NCI-H526 (cell line): ENCODE results near the gene CTF1.
"Not testable (repeated sequence)": the region's sequence is repeated elsewhere in the genome, so short reads cannot be mapped to it uniquely, and the experiment has no call there.

ENCODE experiments used
- DNase-seq, 2 experiments: peaks; one replicate each; lab custom pipeline; 2025; lab: John Stamatoyannopoulos, UW

The CTF1 gene, protein sequence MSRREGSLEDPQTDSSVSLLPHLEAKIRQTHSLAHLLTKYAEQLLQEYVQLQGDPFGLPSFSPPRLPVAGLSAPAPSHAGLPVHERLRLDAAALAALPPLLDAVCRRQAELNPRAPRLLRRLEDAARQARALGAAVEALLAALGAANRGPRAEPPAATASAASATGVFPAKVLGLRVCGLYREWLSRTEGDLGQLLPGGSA

DNA sequence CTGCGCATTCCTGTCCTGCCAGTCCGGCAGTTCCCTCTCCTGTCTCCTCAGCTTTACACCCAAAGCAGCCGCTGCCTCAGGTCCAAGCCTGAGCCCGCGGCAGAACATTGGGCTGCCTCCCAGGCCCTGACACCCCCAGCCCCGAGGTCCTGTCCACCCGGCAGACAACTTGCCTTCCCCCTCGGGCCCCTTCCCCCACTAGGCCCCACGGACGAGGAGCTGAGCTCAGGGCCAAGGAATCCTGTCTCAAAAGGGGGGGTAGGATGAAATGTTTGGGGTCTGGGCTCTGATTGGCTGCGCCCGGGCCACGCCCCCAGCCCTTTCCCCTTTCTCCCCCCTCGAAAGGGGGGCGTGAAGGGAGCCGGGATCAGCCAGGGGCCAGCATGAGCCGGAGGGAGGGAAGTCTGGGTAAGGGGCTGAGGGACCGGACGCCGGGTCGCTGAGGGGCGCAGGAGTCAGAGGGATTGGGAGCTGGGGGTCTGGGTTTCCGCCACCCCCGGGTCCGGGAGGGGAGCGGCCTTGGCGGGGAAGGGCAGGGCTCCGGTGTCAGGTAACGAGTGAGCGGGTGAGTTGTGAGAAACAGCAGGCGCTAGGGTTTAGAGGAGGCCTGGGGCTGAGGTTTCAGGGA is at the start of gene CTF1:
Gene CTF1 (plus strand): TSS at position 354 of the 628 bp plus-strand sequence. CDS start 30 bp downstream, at position 384.
- no peak for DNase-seq

DNA sequence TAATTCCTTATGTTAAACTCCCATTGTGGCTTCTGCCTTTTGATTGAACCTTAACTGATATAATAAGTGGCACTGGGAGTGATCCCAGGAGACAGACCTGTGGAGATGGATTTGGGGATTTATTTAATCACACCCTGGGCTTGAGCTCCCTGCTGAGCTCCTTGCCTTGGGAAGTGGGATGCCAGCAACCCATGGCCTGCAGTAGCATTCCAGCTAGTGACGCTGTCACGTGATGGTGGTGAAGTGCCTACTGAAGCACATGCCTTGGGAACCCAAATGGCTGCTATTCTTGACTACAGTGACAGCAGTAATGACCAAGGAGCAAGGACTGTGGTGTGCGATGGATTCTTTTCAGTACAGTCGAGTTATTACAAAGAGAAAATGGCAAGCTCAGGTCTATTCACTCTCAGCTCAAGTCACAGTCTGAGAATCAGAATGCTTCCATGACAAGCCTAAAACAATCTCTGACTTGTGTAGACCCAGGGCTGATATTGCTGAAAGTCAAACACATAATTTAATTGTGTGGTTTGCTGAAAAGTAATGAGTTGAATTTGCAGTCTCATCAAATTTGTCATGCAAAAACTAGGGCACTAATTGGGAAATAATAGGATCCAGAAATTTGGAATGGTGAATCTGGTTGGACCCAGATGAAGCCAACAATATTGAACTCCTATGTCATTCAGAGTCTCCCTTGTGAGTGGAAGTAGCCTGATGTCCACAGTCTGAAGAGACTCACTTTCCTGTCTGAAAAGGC is 49.6 kb upstream of the CTF1 start:
- DNase-seq, result no peak

- no peak for DNase-seq
Observed at GRCh38 chr16:30850246-30850645, 46.2 kb upstream of the CTF1 start.

DNA sequence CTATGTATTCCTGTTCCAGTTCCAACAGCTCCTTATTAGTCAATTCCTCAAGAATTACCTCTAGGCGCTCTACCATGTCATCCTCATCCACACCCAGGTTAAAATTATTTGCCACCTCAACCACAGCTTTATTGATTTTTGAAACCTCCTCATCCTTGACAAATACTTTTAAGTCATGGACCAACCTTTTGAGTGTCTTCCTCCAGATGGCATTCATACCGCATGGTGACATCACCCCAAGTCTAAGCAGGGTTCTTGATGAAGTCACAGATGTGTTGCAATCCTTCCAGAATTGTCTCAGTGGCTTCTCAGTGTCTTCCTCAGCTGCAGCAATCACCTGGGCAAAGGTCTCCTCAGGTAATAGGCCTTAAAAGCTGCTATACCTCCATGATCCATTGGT is 42.7 kb upstream of the CTF1 start:
- DNase-seq, result no peak

GRCh38 chr16:30858111-30858495 is 38.3 kb upstream of the CTF1 start:
- DNase-seq, result no peak

DNA sequence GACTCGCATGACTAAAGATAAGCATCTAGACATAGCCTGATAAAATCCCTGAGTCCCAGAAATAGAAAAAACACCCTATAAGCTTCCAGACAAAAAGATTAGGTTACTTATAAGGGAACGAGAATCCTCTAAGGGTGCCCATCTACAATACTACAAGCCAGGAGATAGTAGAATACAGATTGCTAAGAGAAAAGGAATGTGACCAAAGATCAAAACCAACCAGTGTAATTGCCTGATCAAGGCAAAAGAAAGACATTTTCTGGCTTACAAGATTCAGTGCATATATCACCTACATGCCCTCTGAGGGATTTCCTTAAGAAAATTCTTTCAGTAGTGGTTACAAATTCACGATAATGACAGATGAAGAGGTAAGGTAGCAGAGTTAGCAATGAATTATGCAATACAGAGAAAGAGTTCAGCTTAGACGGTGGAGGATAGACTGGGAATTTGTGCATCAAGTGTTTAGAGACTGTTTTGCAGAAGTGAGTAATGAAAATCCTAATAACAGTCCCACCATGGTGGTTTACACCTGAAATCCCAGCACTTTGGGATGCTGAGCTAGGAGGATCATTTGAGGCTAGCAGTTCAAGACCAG is 37.5 kb upstream of the CTF1 start:
- no peak for DNase-seq

DNA sequence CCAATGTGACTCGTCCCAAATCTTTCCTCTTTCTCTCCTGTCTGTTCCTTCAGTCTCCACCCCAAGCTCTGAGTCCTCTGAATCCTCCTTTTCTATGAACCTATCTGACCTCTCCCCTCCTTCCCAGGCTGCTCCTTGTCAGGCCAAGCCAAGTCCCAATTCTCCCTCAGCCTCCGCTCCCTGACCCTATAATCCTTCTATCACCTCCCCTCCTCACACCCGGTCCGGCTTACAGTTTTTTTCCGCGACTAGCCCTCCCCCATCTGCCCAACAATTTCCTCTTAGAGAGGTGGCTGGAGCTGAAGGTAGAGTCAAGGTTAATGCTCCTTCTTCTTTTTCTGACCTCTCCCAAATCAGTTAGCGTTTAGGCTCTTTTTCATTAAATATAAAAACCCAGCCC is 35.7 kb upstream of the CTF1 start:
- not testable (repeated sequence) for DNase-seq

DNA sequence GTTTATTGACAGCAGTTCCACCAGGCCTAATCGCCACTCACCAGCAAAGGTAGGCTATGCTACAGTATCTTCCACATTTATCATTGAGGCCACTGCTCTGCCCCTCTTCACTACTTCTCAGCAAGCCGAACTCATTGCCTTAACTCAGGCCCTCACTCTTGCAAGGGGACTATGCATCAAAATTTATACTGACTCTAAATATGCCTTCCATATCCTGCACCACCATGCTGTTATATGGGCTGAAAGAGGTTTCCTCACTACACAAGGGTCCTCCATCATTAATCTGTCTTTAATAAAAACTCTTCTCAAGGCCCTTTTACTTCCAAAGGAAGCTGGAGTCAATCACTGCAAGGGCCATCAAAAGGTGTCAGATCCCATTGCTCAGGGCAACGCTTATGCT is 33.2 kb upstream of the CTF1 start:
- not testable (repeated sequence) for DNase-seq

- DNase-seq, result no peak
Observed at GRCh38 chr16:30866031-30866430, 30.4 kb upstream of the CTF1 start.

GRCh38 chr16:30867747-30868146 is 28.7 kb upstream of the CTF1 start:
- no peak for DNase-seq

DNA sequence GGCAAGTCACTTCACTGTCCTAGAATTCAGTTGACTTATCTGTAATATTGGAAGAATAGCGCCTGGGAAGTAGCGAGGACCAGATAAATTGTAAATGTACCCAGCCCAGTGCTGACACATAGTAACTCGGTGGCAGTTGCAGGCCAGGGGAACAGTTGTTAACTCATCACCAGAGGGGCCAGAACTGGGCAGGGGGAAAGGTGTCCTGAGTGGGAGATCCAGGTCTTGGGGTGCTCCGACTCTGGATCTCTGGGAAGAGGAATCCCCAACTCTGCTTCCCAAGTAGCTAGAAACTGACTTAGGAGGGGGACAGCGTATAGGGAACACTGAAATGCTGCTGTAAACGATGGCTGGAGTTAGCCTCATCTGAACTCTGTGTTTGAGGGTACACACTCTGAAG is 25.5 kb upstream of the CTF1 start:
- no peak for DNase-seq

DNA sequence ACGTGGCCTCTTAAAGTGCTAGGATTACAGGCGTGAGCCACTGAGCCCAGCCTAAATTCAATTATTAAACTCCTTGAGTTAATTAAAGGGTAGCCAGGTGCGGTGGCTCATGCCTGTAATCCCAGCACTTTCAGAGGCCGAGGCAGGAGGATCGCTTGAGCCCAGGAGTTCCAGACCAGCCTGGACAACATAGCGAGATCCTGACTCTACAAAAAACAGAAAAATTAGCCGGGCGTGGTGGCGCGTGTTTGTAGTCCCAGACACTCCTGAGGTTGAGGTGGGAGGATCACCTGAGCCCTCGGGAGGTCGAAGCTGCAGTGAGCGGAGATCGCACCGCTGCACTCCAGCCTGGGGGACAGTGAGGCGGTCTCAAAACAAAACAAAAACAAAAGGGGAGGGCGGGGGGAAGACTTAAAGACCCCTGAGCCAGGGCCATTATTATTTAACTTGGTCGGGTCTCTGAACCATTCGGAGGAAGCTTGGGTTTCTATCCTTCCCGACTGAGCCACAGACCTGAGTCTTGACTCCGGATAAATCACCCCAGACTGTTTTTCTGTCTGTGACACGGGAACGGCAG is 22.1 kb upstream of the CTF1 start:
- DNase-seq, result no peak

- DNase-seq, result peak; percentile 78 to 97
Observed at GRCh38 chr16:30874821-30875717, 21.3 kb upstream of the CTF1 start.

DNA sequence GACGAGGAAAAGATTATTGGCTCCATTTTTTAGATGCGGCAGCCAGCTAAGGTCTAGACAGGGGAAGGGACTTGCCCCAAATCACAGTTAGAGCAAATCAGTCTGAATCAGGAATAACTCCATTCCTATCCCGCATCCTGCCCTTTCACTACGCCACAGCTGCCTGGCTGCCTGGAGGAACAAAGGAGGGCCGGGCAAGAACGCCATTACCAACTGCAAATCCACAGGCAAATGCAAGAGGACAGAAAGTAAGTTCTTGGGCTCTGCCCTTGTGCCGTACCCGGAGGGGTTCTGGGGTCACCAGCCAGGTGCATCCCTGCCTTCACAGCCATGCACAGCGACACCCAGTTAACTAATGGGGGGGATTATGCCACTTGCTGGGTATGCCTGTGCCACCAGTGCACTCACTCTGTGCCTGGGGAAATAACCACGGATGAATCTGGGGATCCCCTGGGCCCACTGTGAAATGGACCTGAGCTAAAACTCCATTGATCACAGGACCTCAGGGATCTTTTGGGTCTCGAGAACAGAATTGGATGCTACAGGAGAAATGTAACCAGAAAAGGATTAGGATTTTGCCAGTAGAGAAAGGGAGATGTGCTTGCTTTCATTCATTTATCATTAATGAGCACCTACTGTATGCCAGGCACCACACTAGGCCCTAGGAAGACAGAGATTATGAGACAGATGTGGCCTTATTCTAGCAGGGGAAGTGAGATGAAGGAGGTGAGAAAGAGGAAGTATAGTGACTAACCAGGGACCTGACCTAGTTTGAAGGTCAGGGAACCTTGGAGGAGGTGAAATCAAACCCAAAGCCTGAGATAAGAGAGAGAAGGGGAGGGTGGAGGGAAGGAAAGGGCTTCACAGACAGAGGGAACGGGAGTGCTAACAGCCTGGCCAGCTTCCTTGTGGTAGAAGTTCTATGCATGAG is 20.3 kb upstream of the CTF1 start:
- DNase-seq, result peak in 1 of 2 experiments; percentile 46

DNA sequence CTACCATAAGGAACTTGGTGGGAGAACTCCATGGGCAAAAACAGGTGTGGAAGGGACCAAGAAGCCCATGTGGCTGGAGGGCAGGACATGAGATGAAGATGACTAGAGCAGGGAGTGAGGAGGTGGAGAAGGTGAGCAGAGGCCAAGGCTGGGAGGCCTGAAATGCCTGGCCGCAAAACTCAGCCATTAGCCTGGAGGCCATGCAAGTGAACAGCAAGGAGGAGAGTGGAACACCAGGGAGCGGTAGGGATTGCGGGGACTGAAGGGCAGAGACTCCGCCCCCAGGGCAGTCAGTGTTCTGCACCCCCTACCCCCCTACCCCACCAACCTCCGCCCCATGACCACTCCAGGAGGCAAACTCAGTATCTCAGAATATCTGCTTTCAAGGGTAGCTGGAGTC is 19.5 kb upstream of the CTF1 start:
- peak in 1 of 2 experiments; percentile 17 for DNase-seq

DNA sequence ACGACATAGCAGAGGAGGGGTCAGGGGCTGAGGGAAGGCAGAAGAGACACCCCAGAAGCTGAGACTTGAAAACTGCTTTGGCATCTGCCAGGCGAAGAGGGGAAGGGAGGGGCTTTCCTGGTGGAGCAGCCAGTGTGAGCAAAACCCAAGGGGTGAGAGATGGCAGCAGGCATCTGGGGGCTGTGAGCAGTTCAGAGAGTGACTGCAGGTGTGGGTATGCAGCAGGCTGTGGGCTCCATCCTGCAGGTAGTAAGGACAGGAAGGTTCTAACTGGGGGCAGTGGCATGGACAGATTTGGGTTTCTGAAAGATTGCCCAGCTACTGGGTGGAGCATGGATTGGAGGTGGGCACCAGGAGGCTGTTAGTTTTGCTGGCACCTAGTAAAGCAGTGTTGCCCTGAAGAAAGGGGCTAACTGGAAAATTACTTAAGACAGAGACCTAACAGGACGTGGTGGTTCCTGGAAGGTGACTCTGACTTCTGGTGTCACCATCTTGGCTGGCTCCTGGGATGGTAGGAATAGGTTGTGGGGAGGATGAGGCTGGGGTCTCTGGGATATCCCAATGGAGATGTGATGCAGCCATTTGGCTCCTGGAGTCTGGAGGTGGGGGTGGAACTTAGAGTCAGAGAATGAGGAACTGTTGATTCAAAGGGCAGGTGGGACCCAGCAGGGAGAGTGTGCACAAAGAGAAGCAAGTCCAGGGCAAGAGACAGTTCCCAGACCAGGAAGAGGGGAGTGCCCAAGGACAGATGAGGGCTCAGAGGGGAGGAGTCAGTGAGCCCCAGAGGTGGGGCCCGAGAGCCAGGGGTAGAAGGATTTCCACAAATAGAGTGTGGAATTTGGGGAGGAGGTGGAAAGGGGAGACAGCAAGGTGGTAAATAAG is 13.7 kb upstream of the CTF1 start:
- no peak for DNase-seq

GRCh38 chr16:30884760-30885159 is 11.7 kb upstream of the CTF1 start:
- DNase-seq, result no peak

DNA sequence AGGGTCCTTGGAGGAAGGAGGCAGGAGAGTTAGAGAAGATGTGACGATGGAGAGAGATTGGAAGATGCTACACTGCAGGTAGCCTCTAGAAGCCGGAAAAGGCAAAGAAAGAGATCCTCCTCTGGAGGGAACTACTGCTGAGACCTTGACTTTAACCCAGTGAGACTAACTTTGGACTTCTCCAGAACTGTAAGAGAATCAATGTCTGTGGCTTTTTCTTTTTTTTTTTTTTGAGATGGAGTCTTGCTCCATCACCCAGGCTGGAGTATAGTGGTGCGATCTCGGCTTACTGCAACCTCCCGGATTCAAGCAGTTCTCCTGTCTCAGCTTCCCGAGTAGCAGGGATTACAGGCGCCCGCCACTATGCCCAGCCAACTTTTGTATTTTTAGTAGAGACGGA is 11.2 kb upstream of the CTF1 start:
- DNase-seq, result no peak

DNA sequence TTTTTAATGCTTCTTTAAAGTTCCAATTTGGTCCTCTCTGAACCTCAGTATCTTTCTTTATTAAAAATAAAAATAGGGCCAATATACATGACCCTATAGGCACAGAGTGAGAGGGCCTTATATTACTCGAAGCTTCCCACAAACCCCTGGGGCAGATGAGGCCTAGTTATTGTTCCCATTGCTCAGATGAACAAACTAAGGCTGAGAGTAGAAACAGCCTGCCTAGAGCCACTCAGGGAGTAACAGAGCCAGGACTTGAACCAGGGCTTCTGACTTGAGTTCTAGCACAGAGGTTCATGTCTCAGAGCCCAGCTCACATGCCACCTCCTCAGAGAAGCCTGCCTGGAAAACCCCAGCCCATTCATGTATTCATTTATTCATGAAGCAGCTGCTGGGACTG is 10.3 kb upstream of the CTF1 start:
- DNase-seq, result no peak
